Mesendoderm (in vitro differentiated cells): Measurements from ENCODE around the gene PCDHGC4.

Experiments
- DNase-seq: peaks from one replicate; pipeline ENCODE4 v3.0.0; 2013
- H2AK5ac ChIP-seq: 2 replicates; pipeline ENCODE4 v1.6.1; 2013; ENCODE audit warnings: low read length, inconsistent platforms
- H2BK120ac ChIP-seq: 2 replicates; pipeline ENCODE4 v1.6.1; 2013; ENCODE audit warnings: low read depth, mild to moderate bottlenecking, low read length, moderate library complexity, mixed read lengths
- H2BK15ac ChIP-seq: replicated peaks from 2 replicates; pipeline ENCODE4 v1.6.1; 2013; ENCODE audit warnings: low read depth, mild to moderate bottlenecking, moderate library complexity
- H2BK5ac ChIP-seq: 2 replicates; pipeline ENCODE4 v1.6.1; 2013; ENCODE audit warnings: low read length, inconsistent platforms
- H3K18ac ChIP-seq: 2 replicates; pipeline ENCODE4 v1.6.1; 2013; ENCODE audit warnings: mild to moderate bottlenecking, low read length, mixed read lengths
- H3K23ac ChIP-seq: one replicate; pipeline ENCODE4 v1.6.1; 2013; ENCODE audit warnings: low read length
- H3K27ac ChIP-seq: 2 replicates; pipeline ENCODE4 v1.5.1; 2013; ENCODE audit warnings: low read depth, mild to moderate bottlenecking, inconsistent platforms, low read length, moderate library complexity
- H3K27me3 ChIP-seq: 2 replicates; pipeline ENCODE4 v1.6.1; 2013; ENCODE audit warnings: low read length, control low read depth, mild to moderate bottlenecking, inconsistent platforms; ENCODE audit not compliant: insufficient read depth, poor library complexity
- H3K36me3 ChIP-seq: 2 replicates; pipeline ENCODE4 v1.6.1; 2013; ENCODE audit warnings: low read length, inconsistent platforms; ENCODE audit not compliant: control insufficient read depth, insufficient read depth
- H3K4ac ChIP-seq: one replicate; pipeline ENCODE4 v1.6.1; 2013; ENCODE audit warnings: low read depth, mild to moderate bottlenecking, low read length, moderate library complexity
- H3K4me1 ChIP-seq: 2 replicates; pipeline ENCODE4 v1.6.1; 2013; ENCODE audit warnings: low read depth, low read length, inconsistent platforms; ENCODE audit not compliant: control insufficient read depth
- H3K4me2 ChIP-seq: 2 replicates; pipeline ENCODE4 v1.6.1; 2013; ENCODE audit warnings: low read length
- H3K4me3 ChIP-seq: 2 replicates; pipeline ENCODE4 v1.5.1; 2013; ENCODE audit warnings: mild to moderate bottlenecking, low read length
- H3K56ac ChIP-seq: one replicate; pipeline ENCODE4 v1.6.1; 2013; ENCODE audit warnings: low read length
- H3K79me1 ChIP-seq: 2 replicates; pipeline ENCODE4 v1.6.1; 2013; ENCODE audit warnings: low read length, inconsistent platforms
- H3K79me2 ChIP-seq: 2 replicates; pipeline ENCODE4 v1.6.1; 2013; ENCODE audit warnings: mild to moderate bottlenecking, low read length; ENCODE audit not compliant: control insufficient read depth, insufficient read depth
- H3K9ac ChIP-seq: 2 replicates; pipeline ENCODE4 v1.6.1; 2013; ENCODE audit warnings: low read length, inconsistent platforms
- H4K5ac ChIP-seq: one replicate; pipeline ENCODE4 v1.6.1; 2013; ENCODE audit warnings: low read length
- H4K8ac ChIP-seq: one replicate; pipeline ENCODE4 v1.6.1; 2013; ENCODE audit warnings: low read depth, mild to moderate bottlenecking, control low read depth, low read length, moderate library complexity
- WGBS: extraction: QIAGEN DNeasy Blood & Tissue Kit; methylation state at CpG from one replicate; pipeline ENCODE4 v1.1.7; 2013; ENCODE audit warnings: low lambda C conversion rate, missing lambda C conversion rate; ENCODE audit not compliant: insufficient coverage; ENCODE audit errors: extremely low coverage; 5-methylcytosine and 5-hydroxymethylcytosine counted together

Gene PCDHGC4

GRCh38 chr5:141529873-141530272 is 45.0 kb downstream of the PCDHGC4 start:
- no peak overlapping the region for H2AK5ac ChIP-seq
- H3K79me1 ChIP-seq: no peaks in the 10 kb centered on the region

GRCh38 chr5:141532726-141533125 is 47.9 kb downstream of the PCDHGC4 start:
- H3K79me2 ChIP-seq: no peaks in the 10 kb centered on the region
- no peak overlapping the region for H3K56ac ChIP-seq
- H4K8ac ChIP-seq: no peak overlapping the region
- H4K5ac ChIP-seq: no peak overlapping the region
- no peak overlapping the region for H2BK15ac ChIP-seq
- H3K79me1 ChIP-seq: no peaks in the 10 kb centered on the region
- H3K27me3 ChIP-seq: no peaks in the 10 kb centered on the region
- no peak overlapping the region for H3K27ac ChIP-seq
- H3K18ac ChIP-seq: no peak overlapping the region
- H3K23ac ChIP-seq: no peak overlapping the region
- H2BK5ac ChIP-seq: no peak overlapping the region
- DNase-seq: no peak
- H2BK120ac ChIP-seq: no peak overlapping the region
- no peaks in the 10 kb centered on the region for H3K4me1 ChIP-seq
- H3K4ac ChIP-seq: no peak overlapping the region
- WGBS: no CpG with 5 or more reads among the region's 1 CpG
- H3K9ac ChIP-seq: no peak overlapping the region
- no peak overlapping the region for H3K4me3 ChIP-seq
- no peak overlapping the region for H3K4me2 ChIP-seq
- peaks cover 8% of the 10 kb centered on the region for H3K36me3 ChIP-seq
- no peak overlapping the region for H2AK5ac ChIP-seq

More at GRCh38 chr5:141529873-141530272, 45.0 kb downstream of the PCDHGC4 start:
- Histone ChIP-seq H3K4me3 (no peak overlapping the region), H3K4ac (no peak overlapping the region), H3K4me1 (no peaks in the 10 kb centered on the region), H4K5ac (no peak overlapping the region), H2BK120ac (no peak overlapping the region), H3K9ac (no peak overlapping the region), H4K8ac (no peak overlapping the region), H3K18ac (no peak overlapping the region), H3K36me3 (peaks cover 6% of the 10 kb centered on the region), H3K79me2 (no peaks in the 10 kb centered on the region), H2BK5ac (no peak overlapping the region), H3K27me3 (no peaks in the 10 kb centered on the region), H3K56ac (no peak overlapping the region), H2BK15ac (no peak overlapping the region), H3K4me2 (no peak overlapping the region), H3K27ac (no peak overlapping the region), H3K23ac (no peak overlapping the region)
- no CpG with 5 or more reads among the region's 7 CpGs for WGBS
- no peak for DNase-seq

DNA sequence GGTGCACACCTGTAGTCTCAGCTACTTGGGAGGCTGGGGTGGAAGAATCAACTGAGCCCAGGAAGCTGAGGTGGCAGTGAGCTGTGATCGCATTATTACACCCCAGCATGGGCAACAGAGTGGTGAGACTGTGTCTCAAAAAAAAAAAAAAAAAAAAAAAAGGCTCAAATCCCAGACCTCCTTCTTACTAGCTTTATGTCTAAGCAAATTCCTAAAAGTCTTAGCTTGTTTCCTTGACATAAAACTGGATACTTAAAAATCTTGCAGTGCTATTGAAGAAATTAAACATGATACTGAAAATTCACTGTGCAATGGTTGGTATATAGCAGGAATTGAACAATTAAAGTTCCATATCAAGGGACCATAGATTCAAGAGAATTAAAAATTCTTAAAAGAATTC is 49.1 kb downstream of the PCDHGC4 start:
- no peaks in the 10 kb centered on the region for H3K79me1 ChIP-seq
- no peak overlapping the region for H2BK5ac ChIP-seq
- no peak overlapping the region for H3K9ac ChIP-seq
- no peak overlapping the region for H3K4ac ChIP-seq
- H3K27me3 ChIP-seq: no peaks in the 10 kb centered on the region
- no peak overlapping the region for H3K27ac ChIP-seq
- H3K4me1 ChIP-seq: no peaks in the 10 kb centered on the region
- H2BK15ac ChIP-seq: no peak overlapping the region
- no peak overlapping the region for H3K4me3 ChIP-seq
- no peak overlapping the region for H2AK5ac ChIP-seq
- no peaks in the 10 kb centered on the region for H3K79me2 ChIP-seq
- H3K56ac ChIP-seq: no peak overlapping the region
- H3K36me3 ChIP-seq: peaks cover 3% of the 10 kb centered on the region
- no peak for DNase-seq
- no peak overlapping the region for H3K4me2 ChIP-seq
- no peak overlapping the region for H3K18ac ChIP-seq
- H4K8ac ChIP-seq: no peak overlapping the region
- WGBS: no CpG with 5 or more reads among the region's 1 CpG
- no peak overlapping the region for H4K5ac ChIP-seq
- H3K23ac ChIP-seq: no peak overlapping the region
- no peak overlapping the region for H2BK120ac ChIP-seq

DNA sequence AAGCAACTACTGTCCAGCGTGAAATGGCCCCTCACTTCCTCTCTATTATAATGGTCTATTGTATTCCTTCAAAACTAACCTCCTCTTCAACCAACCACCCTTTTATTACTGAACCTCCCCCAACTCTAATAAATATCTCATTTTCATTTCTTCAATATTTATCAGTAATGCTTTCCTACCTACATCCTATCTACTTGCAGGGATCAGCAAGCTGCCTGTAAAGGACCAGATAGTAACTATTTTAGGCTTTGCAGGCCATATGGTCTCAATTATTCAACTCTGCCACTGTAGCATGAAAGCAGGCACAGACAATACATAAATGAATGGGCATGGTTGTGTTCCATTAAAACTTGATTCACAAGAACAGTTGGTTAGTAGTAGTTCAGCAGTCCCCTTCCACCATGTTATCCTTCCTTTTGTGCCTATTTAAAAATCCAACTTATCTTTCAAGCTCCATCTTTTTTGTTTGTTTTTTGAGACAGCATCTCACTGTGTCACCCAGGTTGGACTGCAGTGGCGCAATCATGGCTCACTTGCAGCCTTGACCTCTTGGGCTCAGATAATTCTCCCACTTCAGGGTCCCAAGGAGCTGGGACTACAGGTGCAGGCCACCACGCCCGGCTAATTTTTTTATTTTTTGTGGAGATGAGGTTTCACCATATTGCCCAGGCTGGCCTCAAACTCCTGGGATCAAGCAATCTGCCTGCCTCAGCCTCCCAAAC is 49.8 kb downstream of the PCDHGC4 start:
- Histone ChIP-seq H4K8ac (no peak overlapping the region), H3K4me3 (no peak overlapping the region), H3K4me1 (no peaks in the 10 kb centered on the region), H3K79me2 (no peaks in the 10 kb centered on the region), H3K4me2 (no peak overlapping the region), H4K5ac (no peak overlapping the region), H3K27me3 (no peaks in the 10 kb centered on the region), H3K9ac (no peak overlapping the region), H3K36me3 (peaks cover 2% of the 10 kb centered on the region), H3K4ac (no peak overlapping the region), H3K79me1 (no peaks in the 10 kb centered on the region), H2BK120ac (no peak overlapping the region), H3K27ac (no peak overlapping the region), H2AK5ac (no peak overlapping the region), H2BK15ac (no peak overlapping the region), H3K23ac (no peak overlapping the region), H2BK5ac (no peak overlapping the region), H3K18ac (no peak overlapping the region), H3K56ac (no peak overlapping the region)
- DNase-seq: no peak
- no CpG with 5 or more reads among the region's 4 CpGs for WGBS
